ENCODE measurements around the gene FBP2. TPM values are rescaled to one million over a fixed set of nuclear protein-coding genes. Genes with fewer than 3 reads are reported as not detected.

Gene FBP2
- total and polyA plus RNA-seq, 2 of the 8 experiments (the other 6 are each of a cell fraction or from before 2014, with no cell fraction given), result not detected

- H2BK12ac ChIP-seq (ENCODE audit: low read depth, low read length), result no peak overlapping the region
- ChIA-PET CTCF (ENCODE audit: partially characterized antibody) (interaction anchor here (0.5 to 3.8 kb wide), 2 partner anchors 12 to 220 kb away, joined by 3 to 41 read pairs; no protein-coding TSS in a partner anchor), POLR2A (ENCODE audit: partially characterized antibody) (interaction anchor here (1.0 kb wide), 1 partner anchor 57 kb away, joined by 3 read pairs; the partner anchor contains the start of gene PCAT7)
- no peak overlapping the region for H2AFZ ChIP-seq (ENCODE audit: low read length)
- no peaks in the 10 kb centered on the region for H3K36me3 ChIP-seq (ENCODE audit: control insufficient read depth in 2 of 4, insufficient read depth in 4 of 4, low read length in 3 of 4)
- no peak overlapping the region for H3K4me2 ChIP-seq (ENCODE audit: insufficient read depth in 1 of 2, low read depth in 2 of 2, low read length in 2 of 2)
- 88% methylated on average over 3 of the region's 3 CpGs; no CpG with 5 or more reads in 1 of the 2 experiments for whole genome bisulfite sequencing, 2 experiments (ENCODE audit: extremely low coverage in 1 of 2, insufficient coverage in 1 of 2, insufficient read length in 1 of 2, insufficient replicate concordance in 2 of 2, low coverage in 1 of 2, low lambda C conversion rate in 2 of 2, missing lambda C conversion rate in 1 of 2)
- H3K14ac ChIP-seq (ENCODE audit: insufficient read length), result no peak overlapping the region
- no peaks in the 10 kb centered on the region for H3K9me3 ChIP-seq (ENCODE audit: insufficient read depth in 2 of 2, low read depth in 1 of 2, low read length in 1 of 2)
- H3K4me1 ChIP-seq (replicated peaks in 1 of 4; ENCODE audit: control insufficient read depth in 3 of 4, insufficient read depth in 4 of 4, low read length in 3 of 4), result peaks cover 4 to 10% (median 6%) of the 10 kb centered on the region in 4 experiments; a peak in 6 of 7 replicates
- no peak overlapping the region for H2BK120ac ChIP-seq (replicated peaks; ENCODE audit: low read depth, low read length)
- no peak overlapping the region for H3K4me3 ChIP-seq (ENCODE audit: extremely low read depth in 1 of 4, insufficient read depth in 2 of 4, low read depth in 3 of 4, low read length in 4 of 4)
- H3K56ac ChIP-seq (replicated peaks; ENCODE audit: insufficient read length, low read depth, low read length), result no peak overlapping the region
- H3K27ac ChIP-seq (ENCODE audit: low read depth, low read length), result no peak overlapping the region
- no peak overlapping the region for H3K9ac ChIP-seq (replicated peaks in 1 of 4; ENCODE audit: extremely low read depth in 1 of 4, low read depth in 3 of 4, low read length in 3 of 4)
- no peaks in the 10 kb centered on the region for H3K23me2 ChIP-seq (ENCODE audit: low read depth, low read length)
- no peak for DNase-seq (ENCODE audit: low read depth in 1 of 2, low spot score in 2 of 2)
- no peak overlapping the region for H4K5ac ChIP-seq (ENCODE audit: insufficient read length, low read depth, low read length)
- TF ChIP-seq SIN3A (conservative IDR thresholded peaks at IDR 0.05 in 1 of 2, IDR thresholded peaks at IDR 0.05 in 1 of 2; ENCODE audit: low read depth in 1 of 2, low read length in 2 of 2) (no peak), SAP30 (IDR thresholded peaks at IDR 0.05; ENCODE audit: insufficient read depth, insufficient replicate concordance, low read length) (no peak), CREB1 (IDR thresholded peaks at IDR 0.05) (no peak), SRF (IDR thresholded peaks at IDR 0.05; ENCODE audit: low read depth, low read length) (no peak), TAF7 (optimal IDR thresholded peaks at IDR 0.05; ENCODE audit: borderline replicate concordance, low read depth, low read length) (no peak)
- no peak overlapping the region for H4K8ac ChIP-seq (ENCODE audit: extremely low read depth, insufficient read depth, low read length)
- no peaks in the 10 kb centered on the region; a peak in 1 of 7 replicates for H3K27me3 ChIP-seq (replicated peaks in 1 of 4; ENCODE audit: control insufficient read depth in 3 of 4, extremely low read depth in 1 of 4, insufficient read depth in 3 of 4, low read length in 3 of 4)
- H2BK5ac ChIP-seq (ENCODE audit: low read depth, low read length), result no peak overlapping the region
- no peaks in the 10 kb centered on the region for H3K79me1 ChIP-seq (ENCODE audit: low read depth, low read length)
- H3K18ac ChIP-seq (ENCODE audit: extremely low read depth, low read length), result no peak overlapping the region
- no peak overlapping the region for H4K91ac ChIP-seq (replicated peaks; ENCODE audit: insufficient read length, low read length)
- no peak overlapping the region for H2BK15ac ChIP-seq (ENCODE audit: low read length)
- H4K20me1 ChIP-seq (replicated peaks in 1 of 2; ENCODE audit: control insufficient read depth in 1 of 2, insufficient read depth in 2 of 2, low read length in 2 of 2), result no peaks in the 10 kb centered on the region
- no peak overlapping the region for H2AK5ac ChIP-seq (ENCODE audit: low read depth, low read length)
- H3K4ac ChIP-seq (replicated peaks; ENCODE audit: insufficient read length, low read depth, low read length), result no peak overlapping the region
- FAIRE-seq, result no peak
- no peak overlapping the region for H3K23ac ChIP-seq (ENCODE audit: insufficient read length)
- H2BK20ac ChIP-seq (ENCODE audit: low read length), result no peak overlapping the region
- no peaks in the 10 kb centered on the region for H3K79me2 ChIP-seq (ENCODE audit: control insufficient read depth in 1 of 2, insufficient read depth in 2 of 2, low read length in 2 of 2)
Measured at GRCh38 chr9:94611638-94612068, 18.0 kb upstream of the FBP2 start.

All from H1 (cell line).